Upper lobe of right lung (tissue), 1 donor: ENCODE measurements around the gene HECTD2. TPM values are rescaled to one million over a fixed set of nuclear protein-coding genes. Genes with fewer than 3 reads are reported as not detected.
A peak's percentile ranks its signal among the peaks of the same experiment; 100 is the strongest.

ENCODE experiments used
- ATAC-seq: fragments of 200-7000 bp; cut with Tn5 transposase; one replicate; pipeline ENCODE4 v1.9.1; 2020; ENCODE audit warnings: mild to moderate bottlenecking, moderate library complexity
- DNase-seq: peaks from one replicate; pipeline ENCODE4 v3.0.0-alpha.2; 2020
- H3K27ac ChIP-seq: fragments of 200-600 bp; one replicate; pipeline ENCODE4 v1.8.0; 2022
- H3K27me3 ChIP-seq: fragments of 200-600 bp; one replicate; pipeline ENCODE4 v1.8.0; 2022; ENCODE audit warnings: mild to moderate bottlenecking
- H3K36me3 ChIP-seq: fragments of 200-600 bp; one replicate; pipeline ENCODE4 v1.8.0; 2022
- H3K4me1 ChIP-seq: fragments of 200-600 bp; one replicate; pipeline ENCODE4 v1.8.0; 2022
- H3K4me3 ChIP-seq: fragments of 200-600 bp; one replicate; pipeline ENCODE4 v1.8.0; 2022; ENCODE audit warnings: mild to moderate bottlenecking
- H3K9me3 ChIP-seq: fragments of 200-600 bp; one replicate; pipeline ENCODE4 v1.8.0; 2022
- CTCF ChIP-seq: fragments of 200-600 bp; IDR thresholded peaks from one replicate; pipeline ENCODE4 v1.8.0; 2022; ENCODE audit warnings: antibody characterized with exemption
- intact Hi-C: fragments of 100-400 bp; cut with DNase I; formaldehyde crosslinking; loops from one replicate; pipeline ENCODE4 v1.11.0; 2022
- total RNA-seq: library from RNA; stranded (reverse); fragmentation: NEBNext Ultra II Directional; extraction: Animal tissue kit (Norgen Biotek cat#: 25700); gene quantifications from one replicate; pipeline ENCODE4 v1.2.1, GENCODE V29; 2021
- donor health status: DM: no; HTN: yes; CAD: no; lungs with severe emphysema.

HECTD2 gene
- total RNA-seq, 1 donor from 2014 or later = 14.8 TPM

DNA sequence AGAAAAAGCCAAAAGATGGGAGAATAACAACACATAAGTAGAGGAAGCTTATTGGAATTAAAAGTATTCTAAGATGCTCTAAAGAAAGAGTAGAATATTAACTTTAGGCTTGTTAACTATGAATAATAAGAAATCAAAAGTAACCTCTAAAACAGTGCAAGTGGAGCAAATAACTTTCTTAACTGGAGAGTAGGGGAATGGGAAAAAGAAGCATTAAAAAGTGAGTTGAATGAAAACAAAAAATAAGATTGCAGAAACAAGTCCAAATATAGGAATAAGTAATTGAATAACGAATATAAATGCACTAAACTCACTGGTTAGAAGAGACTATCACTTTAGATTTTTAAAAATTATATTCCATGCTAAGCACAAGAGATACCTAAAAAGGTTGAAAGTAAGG is 63.9 kb downstream of the HECTD2 start:
- ATAC-seq = no peak
- Histone ChIP-seq H3K36me3 (no peaks in the 10 kb centered on the region), H3K27me3 (no peaks in the 10 kb centered on the region), H3K4me3 (no peak overlapping the region), H3K9me3 (no peaks in the 10 kb centered on the region), H3K4me1 (no peaks in the 10 kb centered on the region), H3K27ac (no peak overlapping the region)
- intact Hi-C loops = no loop called here
- DNase-seq = no peak
- TF ChIP-seq CTCF = no peak

DNA sequence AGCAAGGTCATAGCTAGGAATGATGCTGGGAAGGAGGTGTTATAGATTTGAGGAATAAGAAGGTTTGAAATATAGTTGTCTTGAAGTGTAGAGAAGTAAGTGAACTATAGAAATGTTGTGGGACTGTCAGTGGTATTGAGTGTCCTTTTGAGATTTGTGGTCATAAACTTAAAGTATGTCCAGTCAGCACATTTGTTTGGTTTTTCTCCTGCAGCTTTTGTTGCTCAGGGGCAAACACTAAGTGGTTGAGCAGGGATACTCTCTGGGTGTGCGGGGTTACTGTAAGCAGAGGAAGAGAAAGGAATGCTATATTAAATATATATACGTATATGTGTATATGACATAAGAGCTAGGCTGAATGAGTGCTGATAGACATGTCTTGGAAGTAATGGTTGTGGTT is 67.1 kb downstream of the HECTD2 start:
- no peak for DNase-seq
- Histone ChIP-seq H3K4me3 (no peak overlapping the region), H3K36me3 (no peaks in the 10 kb centered on the region), H3K4me1 (no peaks in the 10 kb centered on the region), H3K27ac (no peak overlapping the region), H3K9me3 (no peaks in the 10 kb centered on the region), H3K27me3 (no peaks in the 10 kb centered on the region)
- no peak for ATAC-seq
- intact Hi-C loops = no loop called here
- no peak for TF ChIP-seq CTCF

DNA sequence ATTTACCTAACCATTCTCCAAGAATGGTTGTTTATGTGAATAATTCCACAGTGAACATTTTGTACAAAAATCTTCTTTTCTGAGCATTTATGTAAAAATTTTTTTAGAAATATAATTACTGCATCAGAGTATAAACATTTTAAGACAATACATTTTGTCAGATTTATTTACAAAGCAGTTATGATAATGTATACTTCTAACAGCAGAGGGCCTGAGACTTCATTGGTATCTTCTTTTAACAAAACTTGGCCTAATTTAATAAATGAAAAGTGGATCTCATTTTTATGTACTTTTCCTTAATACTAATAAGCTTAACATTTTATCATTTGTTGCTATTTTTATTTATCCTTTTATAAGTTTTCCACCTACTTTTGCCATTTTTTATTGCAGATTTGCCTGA is 69.4 kb downstream of the HECTD2 start:
- H3K36me3 ChIP-seq = no peaks in the 10 kb centered on the region
- DNase-seq = no peak
- H3K4me1 ChIP-seq = no peaks in the 10 kb centered on the region
- no peak overlapping the region for H3K27ac ChIP-seq
- intact Hi-C loops = no loop called here
- ATAC-seq = no peak
- no peak overlapping the region for H3K4me3 ChIP-seq
- H3K9me3 ChIP-seq = no peaks in the 10 kb centered on the region
- H3K27me3 ChIP-seq = no peaks in the 10 kb centered on the region
- TF ChIP-seq CTCF = no peak

GRCh38 chr10:91487911-91488582 is 77.9 kb downstream of the HECTD2 start:
- Histone ChIP-seq H3K4me3 (no peak overlapping the region), H3K4me1 (no peaks in the 10 kb centered on the region), H3K27me3 (no peaks in the 10 kb centered on the region), H3K27ac (no peak overlapping the region), H3K36me3 (peaks cover 13% of the 10 kb centered on the region), H3K9me3 (no peaks in the 10 kb centered on the region)
- no peak for TF ChIP-seq CTCF
- ATAC-seq (no peak), DNase-seq (no peak)
- intact Hi-C loops = no loop called here

GRCh38 chr10:91493313-91493712 is 83.2 kb downstream of the HECTD2 start:
- Histone ChIP-seq H3K9me3 (no peaks in the 10 kb centered on the region), H3K27ac (no peak overlapping the region), H3K36me3 (peaks cover 4% of the 10 kb centered on the region), H3K4me1 (no peaks in the 10 kb centered on the region), H3K4me3 (no peak overlapping the region), H3K27me3 (no peaks in the 10 kb centered on the region)
- TF ChIP-seq CTCF = peak; percentile 54
- DNase-seq (no peak), ATAC-seq (peak; percentile 44)
- intact Hi-C loops = no loop called here

GRCh38 chr10:91495402-91495801 is 85.3 kb downstream of the HECTD2 start:
- DNase-seq (no peak), ATAC-seq (no peak)
- intact Hi-C loops = no loop called here
- TF ChIP-seq CTCF = no peak
- H3K9me3 ChIP-seq = no peaks in the 10 kb centered on the region
- H3K36me3 ChIP-seq = peaks cover 4% of the 10 kb centered on the region
- H3K4me3 ChIP-seq = no peak overlapping the region
- no peaks in the 10 kb centered on the region for H3K4me1 ChIP-seq
- H3K27me3 ChIP-seq = no peaks in the 10 kb centered on the region
- H3K27ac ChIP-seq = no peak overlapping the region
